Upper lobe of right lung (tissue), 1 donor: ENCODE data around the gene POLN. TPM values are rescaled to one million over a fixed set of nuclear protein-coding genes. Genes with fewer than 3 reads are reported as not detected.

ENCODE experiments used
- ATAC-seq: fragments of 200-7000 bp; cut with Tn5 transposase; one replicate; pipeline ENCODE4 v1.9.1; 2020; ENCODE audit warnings: mild to moderate bottlenecking, moderate library complexity
- DNase-seq: peaks from one replicate; pipeline ENCODE4 v3.0.0-alpha.2; 2020
- H3K27ac ChIP-seq: fragments of 200-600 bp; one replicate; pipeline ENCODE4 v1.8.0; 2022
- H3K27me3 ChIP-seq: fragments of 200-600 bp; one replicate; pipeline ENCODE4 v1.8.0; 2022; ENCODE audit warnings: mild to moderate bottlenecking
- H3K36me3 ChIP-seq: fragments of 200-600 bp; one replicate; pipeline ENCODE4 v1.8.0; 2022
- H3K4me1 ChIP-seq: fragments of 200-600 bp; one replicate; pipeline ENCODE4 v1.8.0; 2022
- H3K4me3 ChIP-seq: fragments of 200-600 bp; one replicate; pipeline ENCODE4 v1.8.0; 2022; ENCODE audit warnings: mild to moderate bottlenecking
- H3K9me3 ChIP-seq: fragments of 200-600 bp; one replicate; pipeline ENCODE4 v1.8.0; 2022
- intact Hi-C: fragments of 100-400 bp; cut with DNase I; formaldehyde crosslinking; loops from one replicate; pipeline ENCODE4 v1.11.0; 2022
- total RNA-seq: library from RNA; stranded (reverse); fragmentation: NEBNext Ultra II Directional; extraction: Animal tissue kit (Norgen Biotek cat#: 25700); gene quantifications from one replicate; pipeline ENCODE4 v1.2.1, GENCODE V29; 2021
- TF ChIP-seq, protein P1 (sequence below): fragments of 200-600 bp; IDR thresholded peaks from one replicate; pipeline ENCODE4 v1.8.0; 2022; ENCODE audit warnings: antibody characterized with exemption
- donor health status: DM: no; HTN: yes; CAD: no; lungs with severe emphysema.

The POLN gene
- total RNA-seq, 1 donor from 2014 or later = 2.7 TPM

GRCh38 chr4:2025817-2026216 is 216.1 kb downstream of the POLN start:
- H3K4me1 ChIP-seq = no peaks in the 10 kb centered on the region
- no peak for DNase-seq
- H3K36me3 ChIP-seq = no peaks in the 10 kb centered on the region
- no peaks in the 10 kb centered on the region for H3K9me3 ChIP-seq
- no peak for ATAC-seq
- TF ChIP-seq, protein P1, sequence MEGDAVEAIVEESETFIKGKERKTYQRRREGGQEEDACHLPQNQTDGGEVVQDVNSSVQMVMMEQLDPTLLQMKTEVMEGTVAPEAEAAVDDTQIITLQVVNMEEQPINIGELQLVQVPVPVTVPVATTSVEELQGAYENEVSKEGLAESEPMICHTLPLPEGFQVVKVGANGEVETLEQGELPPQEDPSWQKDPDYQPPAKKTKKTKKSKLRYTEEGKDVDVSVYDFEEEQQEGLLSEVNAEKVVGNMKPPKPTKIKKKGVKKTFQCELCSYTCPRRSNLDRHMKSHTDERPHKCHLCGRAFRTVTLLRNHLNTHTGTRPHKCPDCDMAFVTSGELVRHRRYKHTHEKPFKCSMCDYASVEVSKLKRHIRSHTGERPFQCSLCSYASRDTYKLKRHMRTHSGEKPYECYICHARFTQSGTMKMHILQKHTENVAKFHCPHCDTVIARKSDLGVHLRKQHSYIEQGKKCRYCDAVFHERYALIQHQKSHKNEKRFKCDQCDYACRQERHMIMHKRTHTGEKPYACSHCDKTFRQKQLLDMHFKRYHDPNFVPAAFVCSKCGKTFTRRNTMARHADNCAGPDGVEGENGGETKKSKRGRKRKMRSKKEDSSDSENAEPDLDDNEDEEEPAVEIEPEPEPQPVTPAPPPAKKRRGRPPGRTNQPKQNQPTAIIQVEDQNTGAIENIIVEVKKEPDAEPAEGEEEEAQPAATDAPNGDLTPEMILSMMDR = no peak
- H3K4me3 ChIP-seq = no peak overlapping the region
- intact Hi-C loops = no loop called here
- H3K27ac ChIP-seq = no peak overlapping the region
- peaks cover 16% of the 10 kb centered on the region for H3K27me3 ChIP-seq

- intact Hi-C loops = no loop called here
- no peaks in the 10 kb centered on the region for H3K4me1 ChIP-seq
Observed at GRCh38 chr4:2024683-2025082, 217.2 kb downstream of the POLN start.

More at GRCh38 chr4:2024683-2025082, 217.2 kb downstream of the POLN start:
- ATAC-seq = no peak
- peaks cover 17% of the 10 kb centered on the region for H3K27me3 ChIP-seq
- no peaks in the 10 kb centered on the region for H3K9me3 ChIP-seq
- H3K27ac ChIP-seq = no peak overlapping the region
- TF ChIP-seq, protein P1 = no peak
- H3K4me3 ChIP-seq = no peak overlapping the region
- H3K36me3 ChIP-seq = no peaks in the 10 kb centered on the region
- DNase-seq = no peak

Other genes with a start within 250 kb of the POLN start
- 22.7 TPM for gene NELFA, start 233.1 kb downstream of the POLN start, total RNA-seq
- 0.46 TPM for gene NAT8L, start 182.8 kb downstream of the POLN start, total RNA-seq
- gene HAUS3, start within 50 bp of the POLN start, total RNA-seq = 13.0 TPM
- 72.7 TPM for gene MXD4, start 20.0 kb upstream of the POLN start, total RNA-seq
- 16.6 TPM for gene ZFYVE28, start 176.5 kb upstream of the POLN start, total RNA-seq
- gene CFAP99, start 176.8 kb upstream of the POLN start, total RNA-seq = not detected
- gene RNF4, start 227.0 kb upstream of the POLN start, total RNA-seq = 41.0 TPM